HEK293 (cell line): ENCODE results near the gene B4GALNT4.

Source experiments
- CTCF ChIA-PET: fragments of 350-600 bp; formaldehyde crosslinking; extraction: SDS; loops from one replicate; lab custom pipeline; 2021; ENCODE audit warnings: antibody characterized with exemption; lab: Yijun Ruan, JAX
- POLR2A ChIA-PET: fragments of 300-600 bp; formaldehyde crosslinking; extraction: SDS; loops from one replicate; lab custom pipeline; 2020; ENCODE audit warnings: antibody characterized with exemption, inconsistent platforms; lab: Yijun Ruan, JAX
- H3K27ac ChIP-seq: fragments of 200-500 bp; sonication (Bioruptor generic); 2 replicates; pipeline ENCODE4 v1.5.1; 2014; ENCODE audit warnings: low read depth, low read length, control low read depth, inconsistent platforms; ENCODE audit errors: extremely low read depth
- H3K36me3 ChIP-seq, 2 experiments: fragments of 200-500 bp in 1 of 2; sonication (Bioruptor generic) in 1 of 2; 1 replicate in 1 of 2; 2 replicates in 1 of 2; pipeline ENCODE4 v1.5.1; 2014 to 2017; ENCODE audit warnings: inconsistent platforms in 2 of 2, low read length in 2 of 2; ENCODE audit not compliant: control insufficient read depth in 2 of 2, insufficient read depth in 1 of 2
- H3K4me1 ChIP-seq: fragments of 200-500 bp; sonication (Bioruptor generic); 2 replicates; pipeline ENCODE4 v1.5.1; 2014; ENCODE audit warnings: mild to moderate bottlenecking, low read length, inconsistent platforms; ENCODE audit not compliant: control insufficient read depth, insufficient read depth
- H3K4me3 ChIP-seq: 2 replicates; pipeline ENCODE4 v1.5.1; 2011; ENCODE audit warnings: low read depth, mild to moderate bottlenecking, control low read depth, low read length, moderate library complexity
- H3K9me3 ChIP-seq: fragments of 200-500 bp; sonication (Bioruptor generic); 2 replicates; pipeline ENCODE4 v1.5.1; 2014; ENCODE audit warnings: low read depth, low read length, inconsistent platforms; ENCODE audit not compliant: control insufficient read depth, insufficient read depth
- HOXD13 ChIP-seq: sonication (generic); formaldehyde crosslinking; IDR thresholded peaks from 2 replicates; pipeline ENCODE4 v1.8.0; 2022; ENCODE audit warnings: missing genetic modification reagents, borderline replicate concordance
- KLF9 ChIP-seq: fragments of 450-650 bp; formaldehyde crosslinking; IDR thresholded peaks from 2 replicates; pipeline ENCODE4 v1.5.1; 2016; ENCODE audit warnings: missing biosample characterization, missing genetic modification characterization, low read depth
- MEIS1 ChIP-seq: sonication (generic); formaldehyde crosslinking; IDR thresholded peaks from 2 replicates; pipeline ENCODE4 v1.8.1; 2022; ENCODE audit warnings: missing genetic modification reagents, mild to moderate bottlenecking, borderline replicate concordance
- PRDM1 ChIP-seq: fragments of 450-650 bp; formaldehyde crosslinking; IDR thresholded peaks from 2 replicates; pipeline ENCODE4; 2016; ENCODE audit warnings: missing biosample characterization, missing genetic modification characterization
- TCF7L2 ChIP-seq: IDR thresholded peaks from 2 replicates; pipeline ENCODE4 v1.6.1; 2011; ENCODE audit warnings: low read depth, mild to moderate bottlenecking, inconsistent platforms, low read length, moderate library complexity, borderline replicate concordance
- YY1 ChIP-seq: fragments of 450-650 bp; formaldehyde crosslinking; IDR thresholded peaks from 2 replicates; pipeline ENCODE4 v1.5.1; 2018; ENCODE audit warnings: missing biosample characterization, missing genetic modification characterization
- YY2 ChIP-seq: fragments of 450-650 bp; formaldehyde crosslinking; IDR thresholded peaks from 2 replicates; pipeline ENCODE4 v1.5.1; 2016; ENCODE audit warnings: missing biosample characterization, missing genetic modification characterization
- ZFP69B ChIP-seq: fragments of 450-650 bp; formaldehyde crosslinking; IDR thresholded peaks from 2 replicates; pipeline ENCODE4 v1.5.1; 2016; ENCODE audit warnings: missing biosample characterization, missing genetic modification characterization
- ZNF169 ChIP-seq: fragments of 450-650 bp; formaldehyde crosslinking; IDR thresholded peaks from 2 replicates; pipeline ENCODE4 v1.5.1; 2016; ENCODE audit warnings: missing biosample characterization, missing genetic modification characterization
- ZNF24 ChIP-seq: fragments of 450-650 bp; formaldehyde crosslinking; IDR thresholded peaks from 2 replicates; pipeline ENCODE4 v1.5.1; 2016; ENCODE audit warnings: missing biosample characterization, missing genetic modification characterization
- ZNF354C ChIP-seq: fragments of 450-650 bp; formaldehyde crosslinking; IDR thresholded peaks from 2 replicates; pipeline ENCODE4 v1.5.1; 2016; ENCODE audit warnings: missing biosample characterization, missing genetic modification characterization, low read depth, borderline replicate concordance
- ZNF501 ChIP-seq: fragments of 450-650 bp; formaldehyde crosslinking; IDR thresholded peaks from 2 replicates; pipeline ENCODE4 v1.5.1; 2016; ENCODE audit warnings: missing biosample characterization, missing genetic modification characterization
- ZNF510 ChIP-seq: fragments of 450-650 bp; formaldehyde crosslinking; IDR thresholded peaks from 2 replicates; pipeline ENCODE4 v1.5.1; 2018; ENCODE audit warnings: mild to moderate bottlenecking, missing genetic modification characterization, missing biosample characterization; ENCODE audit not compliant: insufficient replicate concordance
- ZNF624 ChIP-seq: fragments of 450-650 bp; formaldehyde crosslinking; IDR thresholded peaks from 2 replicates; pipeline ENCODE4 v1.5.1; 2017; ENCODE audit warnings: missing biosample characterization, missing genetic modification characterization
- ZNF658 ChIP-seq: fragments of 450-650 bp; formaldehyde crosslinking; IDR thresholded peaks from 2 replicates; pipeline ENCODE4; 2016; ENCODE audit warnings: missing biosample characterization, missing genetic modification characterization
- ZNF670 ChIP-seq: fragments of 450-650 bp; formaldehyde crosslinking; IDR thresholded peaks from 2 replicates; pipeline ENCODE4 v1.5.1; 2016; ENCODE audit warnings: missing biosample characterization, missing genetic modification characterization, low read depth
- ZNF677 ChIP-seq: fragments of 450-650 bp; IDR thresholded peaks from 2 replicates; pipeline ENCODE4 v1.5.0; 2018; ENCODE audit warnings: missing biosample characterization, mild to moderate bottlenecking, missing genetic modification characterization, moderate library complexity
- TF ChIP-seq, protein P1 (sequence below): fragments of 450-650 bp; formaldehyde crosslinking; IDR thresholded peaks from 2 replicates; pipeline ENCODE4 v1.5.1; 2016; ENCODE audit warnings: missing biosample characterization, missing genetic modification characterization
- TF ChIP-seq, protein P2 (sequence below): fragments of 450-650 bp; formaldehyde crosslinking; IDR thresholded peaks from 2 replicates; pipeline ENCODE4 v1.5.1; 2016; ENCODE audit warnings: missing biosample characterization, missing genetic modification characterization
- TF ChIP-seq, protein P3 (sequence below): fragments of 450-650 bp; formaldehyde crosslinking; IDR thresholded peaks from 2 replicates; pipeline ENCODE4 v1.5.1; 2016; ENCODE audit warnings: missing biosample characterization, missing genetic modification characterization
- TF ChIP-seq, protein P4 (sequence below): fragments of 450-650 bp; formaldehyde crosslinking; IDR thresholded peaks from 2 replicates; pipeline ENCODE4 v1.5.1; 2016; ENCODE audit warnings: missing biosample characterization, missing genetic modification characterization, borderline replicate concordance

The B4GALNT4 gene

DNA sequence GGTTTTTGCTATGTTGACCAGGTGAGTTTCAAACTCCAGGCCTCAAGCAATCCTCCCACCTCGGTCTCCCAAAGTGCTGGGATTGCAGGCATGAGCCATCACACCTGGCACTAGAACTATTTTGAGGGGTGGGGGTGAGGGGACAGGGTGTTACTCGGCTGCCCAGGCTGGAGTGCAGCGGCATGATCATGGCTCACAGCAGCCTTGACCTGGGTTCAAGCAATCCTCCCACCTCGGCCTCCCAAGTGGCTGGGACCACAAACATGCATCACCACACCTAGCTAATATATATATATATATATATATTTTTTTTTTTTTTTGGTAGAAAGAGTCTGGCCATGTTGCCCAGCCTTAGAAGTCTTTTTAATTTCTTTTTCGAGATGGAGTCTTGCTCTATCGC is 31.6 kb upstream of the B4GALNT4 start:
- TF ChIP-seq ZNF658 (tag by site-specific recombination) (no peak), PRDM1 (tag by site-specific recombination) (no peak), ZNF24 (tag by site-specific recombination) (no peak)
- TF ChIP-seq, protein P1, sequence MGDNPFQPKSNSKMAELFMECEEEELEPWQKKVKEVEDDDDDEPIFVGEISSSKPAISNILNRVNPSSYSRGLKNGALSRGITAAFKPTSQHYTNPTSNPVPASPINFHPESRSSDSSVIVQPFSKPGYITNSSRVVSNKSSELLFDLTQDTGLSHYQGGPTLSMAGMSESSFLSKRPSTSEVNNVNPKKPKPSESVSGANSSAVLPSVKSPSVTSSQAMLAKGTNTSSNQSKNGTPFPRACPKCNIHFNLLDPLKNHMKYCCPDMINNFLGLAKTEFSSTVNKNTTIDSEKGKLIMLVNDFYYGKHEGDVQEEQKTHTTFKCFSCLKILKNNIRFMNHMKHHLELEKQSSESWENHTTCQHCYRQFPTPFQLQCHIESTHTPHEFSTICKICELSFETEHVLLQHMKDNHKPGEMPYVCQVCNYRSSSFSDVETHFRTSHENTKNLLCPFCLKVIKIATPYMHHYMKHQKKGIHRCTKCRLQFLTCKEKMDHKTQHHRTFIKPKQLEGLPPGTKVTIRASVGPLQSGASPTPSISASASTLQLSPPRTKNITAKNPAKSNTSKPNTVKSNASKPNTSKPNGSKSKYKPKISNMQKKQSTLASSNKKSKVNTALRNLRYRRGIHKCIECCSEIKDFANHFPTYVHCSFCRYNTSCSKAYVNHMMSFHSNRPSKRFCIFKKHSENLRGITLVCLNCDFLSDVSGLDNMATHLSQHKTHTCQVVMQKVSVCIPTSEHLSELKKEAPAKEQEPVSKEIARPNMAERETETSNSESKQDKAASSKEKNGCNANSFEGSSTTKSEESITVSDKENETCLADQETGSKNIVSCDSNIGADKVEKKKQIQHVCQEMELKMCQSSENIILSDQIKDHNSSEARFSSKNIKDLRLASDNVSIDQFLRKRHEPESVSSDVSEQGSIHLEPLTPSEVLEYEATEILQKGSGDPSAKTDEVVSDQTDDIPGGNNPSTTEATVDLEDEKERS, result no peak
- Histone ChIP-seq H3K36me3 (no peaks in the 10 kb centered on the region), H3K27ac (no peak overlapping the region), H3K9me3 (no peaks in the 10 kb centered on the region), H3K4me1 (no peaks in the 10 kb centered on the region), H3K4me3 (no peak overlapping the region)
- ChIA-PET POLR2A (no interaction called here), CTCF (no interaction called here)

DNA sequence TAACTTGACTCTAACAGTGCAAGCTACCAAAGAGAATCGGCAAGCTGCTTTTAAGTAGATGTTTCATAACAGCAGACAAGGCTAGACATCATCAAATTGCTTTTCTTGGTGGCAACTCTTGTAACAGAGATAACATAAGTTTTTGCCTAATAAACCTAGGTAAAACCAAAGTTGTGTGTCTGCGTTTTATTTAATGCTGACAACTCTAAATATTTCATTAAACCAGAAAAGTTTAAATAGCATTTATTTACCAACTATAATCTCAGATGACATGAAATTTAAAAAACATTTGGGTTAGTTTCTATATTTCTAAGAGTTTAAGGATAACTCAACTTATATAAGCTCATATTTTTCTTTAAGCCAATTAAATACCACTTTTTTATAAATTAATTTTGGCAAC is 29.3 kb upstream of the B4GALNT4 start:
- Histone ChIP-seq H3K36me3 (no peaks in the 10 kb centered on the region), H3K27ac (no peak overlapping the region), H3K9me3 (no peaks in the 10 kb centered on the region)
- TF ChIP-seq ZNF670 (tag by site-specific recombination) (no peak), YY2 (no peak), TCF7L2 (no peak), ZNF677 (tag by site-specific recombination) (no peak), MEIS1 (CRISPR knock-in tag) (no peak), ZNF169 (no peak), ZNF624 (tag by site-specific recombination) (no peak), YY1 (tag by site-specific recombination) (no peak), ZFP69B (no peak), ZNF354C (tag by site-specific recombination) (no peak), KLF9 (tag by site-specific recombination) (no peak), ZNF510 (tag by site-specific recombination) (no peak), PRDM1 (tag by site-specific recombination) (no peak), HOXD13 (CRISPR knock-in tag) (no peak), ZNF501 (tag by site-specific recombination) (no peak)
- TF ChIP-seq, protein P2, sequence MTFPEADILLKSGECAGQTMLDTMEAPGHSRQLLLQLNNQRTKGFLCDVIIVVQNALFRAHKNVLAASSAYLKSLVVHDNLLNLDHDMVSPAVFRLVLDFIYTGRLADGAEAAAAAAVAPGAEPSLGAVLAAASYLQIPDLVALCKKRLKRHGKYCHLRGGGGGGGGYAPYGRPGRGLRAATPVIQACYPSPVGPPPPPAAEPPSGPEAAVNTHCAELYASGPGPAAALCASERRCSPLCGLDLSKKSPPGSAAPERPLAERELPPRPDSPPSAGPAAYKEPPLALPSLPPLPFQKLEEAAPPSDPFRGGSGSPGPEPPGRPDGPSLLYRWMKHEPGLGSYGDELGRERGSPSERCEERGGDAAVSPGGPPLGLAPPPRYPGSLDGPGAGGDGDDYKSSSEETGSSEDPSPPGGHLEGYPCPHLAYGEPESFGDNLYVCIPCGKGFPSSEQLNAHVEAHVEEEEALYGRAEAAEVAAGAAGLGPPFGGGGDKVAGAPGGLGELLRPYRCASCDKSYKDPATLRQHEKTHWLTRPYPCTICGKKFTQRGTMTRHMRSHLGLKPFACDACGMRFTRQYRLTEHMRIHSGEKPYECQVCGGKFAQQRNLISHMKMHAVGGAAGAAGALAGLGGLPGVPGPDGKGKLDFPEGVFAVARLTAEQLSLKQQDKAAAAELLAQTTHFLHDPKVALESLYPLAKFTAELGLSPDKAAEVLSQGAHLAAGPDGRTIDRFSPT (tag by site-specific recombination), result no peak
- TF ChIP-seq, protein P3, sequence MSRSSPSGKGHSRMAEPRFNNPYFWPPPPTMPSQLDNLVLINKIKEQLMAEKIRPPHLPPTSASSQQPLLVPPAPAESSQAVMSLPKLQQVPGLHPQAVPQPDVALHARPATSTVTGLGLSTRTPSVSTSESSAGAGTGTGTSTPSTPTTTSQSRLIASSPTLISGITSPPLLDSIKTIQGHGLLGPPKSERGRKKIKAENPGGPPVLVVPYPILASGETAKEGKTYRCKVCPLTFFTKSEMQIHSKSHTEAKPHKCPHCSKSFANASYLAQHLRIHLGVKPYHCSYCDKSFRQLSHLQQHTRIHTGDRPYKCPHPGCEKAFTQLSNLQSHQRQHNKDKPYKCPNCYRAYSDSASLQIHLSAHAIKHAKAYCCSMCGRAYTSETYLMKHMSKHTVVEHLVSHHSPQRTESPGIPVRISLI (tag by site-specific recombination), result no peak
- TF ChIP-seq, protein P4, sequence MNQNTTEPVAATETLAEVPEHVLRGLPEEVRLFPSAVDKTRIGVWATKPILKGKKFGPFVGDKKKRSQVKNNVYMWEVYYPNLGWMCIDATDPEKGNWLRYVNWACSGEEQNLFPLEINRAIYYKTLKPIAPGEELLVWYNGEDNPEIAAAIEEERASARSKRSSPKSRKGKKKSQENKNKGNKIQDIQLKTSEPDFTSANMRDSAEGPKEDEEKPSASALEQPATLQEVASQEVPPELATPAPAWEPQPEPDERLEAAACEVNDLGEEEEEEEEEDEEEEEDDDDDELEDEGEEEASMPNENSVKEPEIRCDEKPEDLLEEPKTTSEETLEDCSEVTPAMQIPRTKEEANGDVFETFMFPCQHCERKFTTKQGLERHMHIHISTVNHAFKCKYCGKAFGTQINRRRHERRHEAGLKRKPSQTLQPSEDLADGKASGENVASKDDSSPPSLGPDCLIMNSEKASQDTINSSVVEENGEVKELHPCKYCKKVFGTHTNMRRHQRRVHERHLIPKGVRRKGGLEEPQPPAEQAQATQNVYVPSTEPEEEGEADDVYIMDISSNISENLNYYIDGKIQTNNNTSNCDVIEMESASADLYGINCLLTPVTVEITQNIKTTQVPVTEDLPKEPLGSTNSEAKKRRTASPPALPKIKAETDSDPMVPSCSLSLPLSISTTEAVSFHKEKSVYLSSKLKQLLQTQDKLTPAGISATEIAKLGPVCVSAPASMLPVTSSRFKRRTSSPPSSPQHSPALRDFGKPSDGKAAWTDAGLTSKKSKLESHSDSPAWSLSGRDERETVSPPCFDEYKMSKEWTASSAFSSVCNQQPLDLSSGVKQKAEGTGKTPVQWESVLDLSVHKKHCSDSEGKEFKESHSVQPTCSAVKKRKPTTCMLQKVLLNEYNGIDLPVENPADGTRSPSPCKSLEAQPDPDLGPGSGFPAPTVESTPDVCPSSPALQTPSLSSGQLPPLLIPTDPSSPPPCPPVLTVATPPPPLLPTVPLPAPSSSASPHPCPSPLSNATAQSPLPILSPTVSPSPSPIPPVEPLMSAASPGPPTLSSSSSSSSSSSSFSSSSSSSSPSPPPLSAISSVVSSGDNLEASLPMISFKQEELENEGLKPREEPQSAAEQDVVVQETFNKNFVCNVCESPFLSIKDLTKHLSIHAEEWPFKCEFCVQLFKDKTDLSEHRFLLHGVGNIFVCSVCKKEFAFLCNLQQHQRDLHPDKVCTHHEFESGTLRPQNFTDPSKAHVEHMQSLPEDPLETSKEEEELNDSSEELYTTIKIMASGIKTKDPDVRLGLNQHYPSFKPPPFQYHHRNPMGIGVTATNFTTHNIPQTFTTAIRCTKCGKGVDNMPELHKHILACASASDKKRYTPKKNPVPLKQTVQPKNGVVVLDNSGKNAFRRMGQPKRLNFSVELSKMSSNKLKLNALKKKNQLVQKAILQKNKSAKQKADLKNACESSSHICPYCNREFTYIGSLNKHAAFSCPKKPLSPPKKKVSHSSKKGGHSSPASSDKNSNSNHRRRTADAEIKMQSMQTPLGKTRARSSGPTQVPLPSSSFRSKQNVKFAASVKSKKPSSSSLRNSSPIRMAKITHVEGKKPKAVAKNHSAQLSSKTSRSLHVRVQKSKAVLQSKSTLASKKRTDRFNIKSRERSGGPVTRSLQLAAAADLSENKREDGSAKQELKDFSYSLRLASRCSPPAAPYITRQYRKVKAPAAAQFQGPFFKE (tag by site-specific recombination), result no peak
- TF ChIP-seq, all 188 proteins: peak for 0
- H3K4me3 ChIP-seq, result no peak overlapping the region
- no peaks in the 10 kb centered on the region for H3K4me1 ChIP-seq
- ChIA-PET POLR2A (no interaction called here), CTCF (interaction anchor here (0.6 to 1.6 kb wide), 4 partner anchors 7 to 35 kb away, joined by 3 to 7 read pairs (median 4); no protein-coding TSS in a partner anchor)
